ENCODE results near the gene APOBR.

DNA sequence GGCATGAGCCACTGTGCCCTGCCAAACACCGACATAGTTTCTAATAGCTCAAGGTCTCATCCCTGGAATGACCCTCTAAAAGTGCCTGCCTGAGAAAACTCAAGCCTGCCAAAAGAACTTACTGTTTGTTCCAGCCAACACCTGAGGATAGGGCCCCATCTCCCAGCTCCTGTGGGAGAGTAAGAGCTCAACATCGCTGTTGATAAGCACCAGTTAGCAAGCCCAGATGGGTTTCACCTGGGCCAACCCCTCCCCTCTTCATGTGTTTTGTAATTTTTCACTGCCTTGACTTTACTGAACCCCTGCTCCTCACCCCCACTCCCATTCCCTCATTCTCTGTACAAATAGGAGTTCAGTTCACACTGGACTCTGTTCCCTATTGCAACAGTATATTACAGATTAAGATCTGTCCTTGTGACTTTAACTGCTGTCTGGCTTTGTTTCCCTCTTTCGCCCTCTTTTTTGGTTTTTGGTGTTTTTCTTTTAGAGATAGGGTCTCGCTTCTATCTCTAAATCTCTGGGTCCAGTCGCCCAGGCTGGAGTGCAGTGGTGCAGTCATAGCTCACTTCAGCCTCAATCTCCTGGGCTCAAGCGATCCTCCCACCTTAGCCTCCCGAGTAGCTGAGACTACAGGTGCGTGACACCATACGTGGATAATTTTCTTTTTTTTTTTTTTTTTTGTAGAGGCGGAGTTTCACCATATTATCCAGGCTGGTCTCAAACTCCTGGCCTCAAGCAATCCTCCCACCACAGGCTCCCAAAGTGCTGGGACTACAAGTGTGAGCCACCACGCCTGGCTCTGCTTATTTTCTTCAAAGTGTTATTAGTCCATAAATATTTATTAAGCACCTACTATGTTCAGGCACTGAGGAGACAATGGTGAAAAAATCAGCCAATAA lies 32.0 kb downstream of the APOBR start:
- TF ChIP-seq CTCF (IDR thresholded peaks at IDR 0.05) (no peak), EZH2 (IDR thresholded peaks at IDR 0.05; ENCODE audit: borderline replicate concordance, insufficient read depth, low read depth, low read length, poor library complexity, severe bottlenecking) (no peak)

Measured in B cell (primary cell).